CD4-positive, alpha-beta T cell treated with Interferon gamma for 1 hour (primary cell): ENCODE measurements around the gene ITGB1.
"Not testable (repeated sequence)": the region's sequence is repeated elsewhere in the genome, so short reads cannot be mapped to it uniquely, and the experiment has no call there.

Experiments
- DNase-seq: peaks from one replicate; pipeline ENCODE4 v3.0.0-alpha.2; 2020

Gene ITGB1

DNA sequence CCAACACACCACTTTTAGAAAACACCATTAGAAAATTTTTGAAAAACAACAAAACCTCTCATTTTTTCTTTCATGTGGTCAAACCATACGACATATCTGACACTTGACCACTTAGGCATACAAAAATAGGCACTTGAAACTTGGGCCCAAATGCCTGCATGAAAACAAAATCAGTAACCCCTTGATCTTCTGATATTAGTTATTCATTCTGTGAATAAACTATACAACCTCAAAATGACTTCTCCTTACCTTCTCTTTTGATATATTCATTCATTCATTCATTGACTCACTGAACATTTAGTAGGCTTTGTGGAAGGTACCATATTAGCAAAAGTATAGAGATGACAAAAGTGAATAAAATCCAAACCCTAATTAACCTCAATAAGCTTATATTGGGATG lies 26.4 kb downstream of the ITGB1 start:
- no peak for DNase-seq

DNA sequence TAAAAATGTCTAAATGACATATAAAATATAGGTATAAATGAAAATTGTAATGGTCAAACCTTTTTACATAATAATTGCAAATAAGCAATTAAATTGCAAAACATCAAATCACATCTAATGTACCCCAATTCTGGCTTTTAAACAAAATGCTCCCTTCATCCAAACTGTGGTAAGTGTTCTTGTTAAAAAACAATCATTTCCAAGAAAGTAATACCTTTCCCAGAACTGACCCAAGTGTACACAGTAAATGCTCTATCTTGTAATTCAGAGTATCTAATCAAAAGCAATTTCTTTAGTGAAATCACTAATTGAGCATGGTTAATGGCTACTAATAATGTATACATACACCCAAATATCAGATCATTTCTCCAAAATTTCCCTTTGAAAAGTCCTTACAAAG lies 28.0 kb downstream of the ITGB1 start:
- no peak for DNase-seq

GRCh38 chr10:32929634-32930033 lies 28.4 kb downstream of the ITGB1 start:
- DNase-seq, result no peak

GRCh38 chr10:32927750-32928149 lies 30.3 kb downstream of the ITGB1 start:
- no peak for DNase-seq

DNA sequence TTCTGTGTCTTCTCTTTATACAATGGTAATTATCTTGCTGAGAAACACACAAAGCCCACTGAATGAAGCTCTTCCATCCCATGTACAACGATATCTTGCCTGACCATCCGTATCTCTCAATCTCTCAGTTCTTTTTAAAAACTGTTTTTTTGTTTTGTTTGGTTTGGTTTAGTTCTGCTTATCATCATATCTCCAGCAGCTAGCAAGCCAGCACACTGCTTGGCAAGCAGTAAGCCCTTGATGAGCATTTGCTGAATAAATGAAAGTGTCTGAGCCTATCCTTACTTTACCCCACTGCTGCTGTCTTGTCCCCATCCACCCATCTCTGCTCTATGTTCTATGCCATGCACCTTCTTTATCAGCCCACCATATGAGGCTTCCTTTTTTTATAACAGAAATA lies 34.2 kb downstream of the ITGB1 start:
- DNase-seq, result no peak

DNA sequence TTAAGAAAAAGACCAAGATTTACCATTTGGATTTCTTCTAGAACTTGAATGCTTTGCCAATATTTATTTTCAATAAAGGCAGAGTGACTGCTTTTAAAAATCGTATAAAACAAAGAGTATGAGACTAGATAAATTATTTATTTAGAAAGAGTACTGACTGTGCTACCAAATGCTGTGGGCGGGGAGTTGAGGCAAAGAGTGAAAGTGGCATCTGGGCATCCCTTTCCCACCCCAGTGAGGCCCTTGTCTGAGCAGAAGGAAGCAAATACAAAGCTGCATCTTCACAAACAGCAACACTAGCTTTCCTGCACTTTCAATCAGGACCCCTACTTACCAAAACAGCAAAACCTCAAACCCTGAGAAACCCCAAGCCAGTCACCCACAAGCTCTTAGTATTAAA lies 34.9 kb downstream of the ITGB1 start:
- DNase-seq, result no peak

GRCh38 chr10:32922170-32922569 lies 35.9 kb downstream of the ITGB1 start:
- DNase-seq, result no peak

DNA sequence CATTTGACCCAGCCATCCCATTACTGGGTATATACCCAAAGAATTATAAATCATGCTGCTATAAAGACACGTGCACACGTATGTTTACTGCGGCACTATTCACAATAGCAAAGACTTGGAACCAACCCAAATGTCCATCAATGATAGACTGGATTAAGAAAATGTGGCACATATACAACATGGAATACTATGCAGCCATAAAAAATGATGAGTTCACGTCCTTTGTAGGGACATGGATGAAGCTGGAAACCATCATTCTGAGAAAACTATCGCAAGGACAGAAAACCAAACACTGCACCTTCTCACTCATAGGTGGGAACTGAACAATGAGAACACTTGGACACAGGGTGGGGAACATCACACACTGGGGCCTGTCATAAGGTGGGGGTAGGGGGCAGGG lies 40.2 kb downstream of the ITGB1 start:
- DNase-seq, result not testable (repeated sequence)

GRCh38 chr10:32911285-32912016 lies 46.6 kb downstream of the ITGB1 start:
- DNase-seq, result no peak

DNA sequence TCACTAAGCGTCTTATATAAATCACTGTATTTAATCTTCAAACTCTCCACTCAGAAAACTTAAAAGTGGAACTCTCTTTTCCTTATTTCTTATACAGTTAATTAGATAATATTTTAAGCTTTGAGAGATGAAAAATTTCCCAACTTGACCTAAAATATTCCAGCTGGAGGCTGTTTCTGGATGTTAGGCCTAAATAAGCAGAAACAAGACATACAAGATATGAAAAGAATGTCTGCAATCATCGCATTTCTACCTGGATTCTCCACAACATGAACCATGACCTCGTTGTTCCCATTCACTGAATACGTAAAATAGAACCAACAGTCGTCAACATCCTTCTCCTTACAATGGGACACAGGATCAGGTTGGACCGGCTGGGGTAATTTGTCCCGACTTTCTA lies 48.1 kb downstream of the ITGB1 start:
- not testable (repeated sequence) for DNase-seq

- no peak for DNase-seq
These were observed 48.6 kb downstream of the ITGB1 start for GRCh38 chr10:32909456-32909855.

GRCh38 chr10:32906595-32906994 lies 51.4 kb downstream of the ITGB1 start:
- DNase-seq, result no peak

GRCh38 chr10:32905466-32905865 lies 52.6 kb downstream of the ITGB1 start:
- DNase-seq, result no peak

- no peak for DNase-seq
These were observed 56.2 kb downstream of the ITGB1 start for GRCh38 chr10:32901815-32902214.

GRCh38 chr10:32895200-32895968 lies 62.6 kb downstream of the ITGB1 start:
- DNase-seq, result not testable (repeated sequence)

DNA sequence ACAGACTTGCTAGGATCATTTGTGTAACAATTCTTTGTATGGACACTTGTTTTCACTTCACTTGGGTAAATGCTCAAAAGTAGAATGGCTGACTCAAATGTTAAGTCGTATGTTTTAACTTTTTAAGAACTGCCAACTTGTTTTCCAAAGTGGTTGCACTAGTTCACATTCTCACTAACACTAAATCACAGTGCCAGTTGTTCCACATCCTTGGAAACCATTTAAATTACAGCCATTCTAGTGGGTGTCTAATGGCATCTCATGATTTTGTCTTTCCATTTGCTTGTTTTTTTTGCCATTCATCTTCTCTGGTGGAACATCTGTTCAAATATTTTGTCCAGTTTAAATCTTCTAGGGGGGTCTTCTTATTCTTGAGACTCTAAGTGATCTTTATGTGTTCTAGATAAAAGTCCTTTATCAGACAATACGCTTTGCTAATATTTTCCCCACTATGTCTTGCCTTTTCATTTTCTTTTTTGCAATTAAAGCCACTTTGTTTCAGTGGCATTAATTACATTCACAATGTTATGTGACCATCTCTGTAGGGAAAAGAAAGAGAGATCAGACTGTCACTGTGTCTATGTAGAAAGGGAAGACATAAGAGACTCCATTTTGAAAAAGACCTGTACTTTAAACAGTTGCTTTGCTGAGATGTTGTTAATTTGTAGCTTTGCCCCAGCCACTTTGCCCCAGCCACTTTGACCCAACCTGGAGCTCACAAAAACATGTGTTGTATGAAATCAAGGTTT lies 63.9 kb downstream of the ITGB1 start:
- DNase-seq, result no peak

DNA sequence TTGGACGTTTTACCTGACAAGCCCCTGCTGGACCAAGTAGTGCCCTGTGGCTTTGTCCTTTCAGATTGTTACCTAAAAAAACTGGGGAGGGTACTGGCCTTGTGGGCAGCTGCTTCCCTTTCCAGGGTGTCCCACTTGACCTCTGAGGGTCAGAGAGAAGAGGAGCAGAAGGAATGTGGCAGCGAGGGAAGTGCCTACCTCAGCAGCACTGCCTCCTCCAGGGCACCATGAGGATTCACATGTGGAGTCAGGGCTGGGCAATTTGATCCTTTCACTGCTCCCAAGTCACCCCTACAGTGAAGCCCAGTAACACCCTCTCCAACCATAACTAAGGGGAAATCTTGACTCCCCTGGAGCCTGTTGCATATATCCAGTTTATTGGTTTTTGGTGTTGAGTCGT lies 64.6 kb downstream of the ITGB1 start:
- DNase-seq, result no peak

DNA sequence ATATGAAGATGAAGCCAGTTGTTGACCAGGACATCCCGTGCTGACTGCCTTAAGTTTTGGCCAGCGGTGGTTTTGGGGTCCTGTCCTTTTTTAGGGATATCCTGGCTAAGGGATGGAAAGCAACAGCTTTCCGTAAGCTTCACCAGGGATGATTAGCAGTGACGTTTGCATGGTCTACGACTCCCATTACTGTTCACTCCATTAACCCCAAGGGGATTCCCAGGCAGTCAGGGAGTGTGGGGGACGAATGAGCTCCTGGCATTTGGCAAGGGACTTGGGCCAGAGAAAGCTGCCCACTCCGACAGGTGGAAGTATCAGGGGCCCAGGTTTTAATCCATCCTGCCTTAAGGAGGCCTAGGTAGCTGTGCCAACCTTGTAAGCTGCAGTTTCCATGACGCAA lies 66.8 kb downstream of the ITGB1 start:
- DNase-seq, result no peak

DNA sequence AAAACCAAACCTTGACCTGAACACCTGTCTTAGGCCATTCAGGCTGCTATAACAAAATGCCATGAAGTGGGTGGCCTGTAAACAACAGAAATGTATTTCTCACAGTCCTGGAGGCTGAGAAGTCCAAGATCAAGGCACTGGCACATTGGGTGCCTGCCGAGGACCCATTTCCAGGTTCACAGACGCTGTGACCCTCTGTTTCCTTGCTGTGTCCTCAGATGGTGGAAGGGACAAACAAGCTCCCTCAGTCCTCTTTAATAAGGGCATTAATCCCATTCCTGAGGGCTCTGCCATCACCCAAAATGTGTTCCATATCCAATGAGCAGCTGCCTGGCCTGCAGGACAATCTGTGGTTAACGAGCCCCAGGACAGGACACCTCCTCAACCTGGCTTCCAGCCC lies 67.6 kb downstream of the ITGB1 start:
- DNase-seq, result no peak

DNA sequence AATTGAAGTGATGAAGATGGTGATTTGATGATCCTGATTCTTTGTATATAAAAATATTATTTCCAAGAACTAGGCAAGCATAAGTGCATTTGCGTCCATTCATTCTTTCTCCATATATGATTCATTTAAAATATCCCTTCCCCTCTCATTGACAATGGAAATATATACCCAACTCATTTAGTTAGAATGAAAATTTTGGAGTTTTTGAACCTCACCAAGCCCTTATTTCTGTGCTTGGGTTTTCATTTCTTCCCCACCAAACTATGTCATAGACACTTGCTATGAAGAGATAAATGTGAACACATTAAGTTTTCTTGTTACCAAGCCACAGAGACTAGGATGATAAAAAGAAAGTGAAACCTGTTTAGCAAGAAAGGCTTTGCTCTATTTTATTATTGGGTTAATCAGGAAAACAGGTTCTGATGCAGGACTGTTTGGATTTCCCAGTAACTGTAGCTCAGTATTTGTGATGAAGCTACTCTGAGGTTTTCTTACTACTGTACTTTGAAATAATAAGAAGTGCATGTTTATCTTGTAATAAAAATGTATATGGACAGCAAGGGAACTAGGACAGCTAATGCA lies 68.3 kb downstream of the ITGB1 start:
- no peak for DNase-seq

DNA sequence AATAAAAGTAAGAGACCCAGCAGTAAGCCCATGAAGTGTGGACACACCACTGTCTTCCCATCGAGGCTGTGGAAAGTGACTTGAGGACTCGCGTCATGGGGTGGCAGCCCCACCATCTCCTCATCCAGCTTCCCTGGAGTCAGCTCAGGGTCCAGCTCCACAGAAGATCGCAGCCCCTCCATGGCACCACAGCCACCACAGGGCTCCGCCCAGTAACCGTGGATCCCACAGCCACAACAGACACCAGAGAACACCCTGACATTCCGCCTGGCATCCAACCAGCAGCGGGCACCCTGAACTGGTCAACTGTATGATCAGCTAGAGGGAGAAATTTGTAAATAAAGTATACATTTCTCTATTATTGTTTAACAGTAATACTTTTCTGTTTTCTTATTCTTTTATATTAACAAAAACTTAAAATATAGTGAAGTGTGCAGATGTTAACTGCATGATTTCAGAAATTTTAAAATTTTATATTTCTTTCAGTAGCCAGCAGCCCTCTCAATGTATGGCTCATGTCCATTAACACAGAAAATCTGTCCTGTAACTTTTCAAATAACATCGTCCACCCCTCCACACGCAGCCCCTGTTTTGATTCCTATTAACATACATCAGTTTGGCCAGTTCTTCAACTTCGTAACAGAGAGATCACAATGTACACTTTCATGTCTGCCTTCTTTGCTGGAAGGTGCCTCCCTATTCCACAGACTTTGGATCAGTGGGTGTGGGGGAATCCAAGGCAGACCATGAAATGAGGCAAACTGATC lies 69.7 kb downstream of the ITGB1 start:
- DNase-seq, result no peak

DNA sequence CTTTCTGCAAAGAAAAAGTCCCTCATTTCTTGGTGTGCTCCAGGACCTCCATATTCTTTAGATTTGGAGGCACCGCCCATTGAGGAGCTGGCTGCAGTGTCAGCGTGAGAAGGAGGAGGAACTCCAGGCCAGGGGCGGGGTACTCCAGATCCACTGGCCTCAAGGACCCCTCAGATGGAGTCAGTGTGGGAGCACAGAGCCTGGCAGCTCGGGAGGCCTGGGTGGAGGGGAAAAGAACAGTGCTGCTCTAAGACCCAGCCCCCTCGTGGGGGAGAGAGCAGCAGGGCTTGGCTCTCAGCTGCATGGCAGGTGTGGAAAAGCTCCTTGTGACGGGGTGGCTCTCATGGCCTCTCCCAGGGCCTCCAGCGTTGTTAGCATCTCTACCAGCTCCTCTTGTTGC lies 70.5 kb downstream of the ITGB1 start:
- DNase-seq, result no peak

- no peak for DNase-seq
These were observed 76.0 kb downstream of the ITGB1 start for GRCh38 chr10:32882076-32882475.
